Loucy (cell line): ENCODE results near the gene PLPP1.

ENCODE experiments used
- H2AFZ ChIP-seq: fragments of 200-600 bp; sonication (generic); 2 replicates; pipeline ENCODE4 v1.6.0; 2016; ENCODE audit warnings: antibody characterized with exemption, mild to moderate bottlenecking, low read length, moderate library complexity
- H3F3A ChIP-seq: fragments of 200-600 bp; 2 replicates; pipeline ENCODE4 v1.6.0; 2016; ENCODE audit warnings: antibody characterized with exemption, low read depth, mild to moderate bottlenecking
- H3K27me3 ChIP-seq: fragments of 200-600 bp; sonication (generic); 2 replicates; pipeline ENCODE4 v1.6.1; 2014; ENCODE audit warnings: low read length, mild to moderate bottlenecking; ENCODE audit not compliant: insufficient read depth, poor library complexity, severe bottlenecking
- H3K36me3 ChIP-seq: fragments of 200-600 bp; sonication (generic); 2 replicates; pipeline ENCODE4 v1.6.1; 2016; ENCODE audit warnings: low read length; ENCODE audit not compliant: insufficient read depth
- H3K4me1 ChIP-seq: fragments of 200-600 bp; sonication (generic); 2 replicates; pipeline ENCODE4 v1.5.1; 2014; ENCODE audit warnings: low read length, mild to moderate bottlenecking; ENCODE audit not compliant: insufficient read depth, poor library complexity, severe bottlenecking
- H3K4me2 ChIP-seq: fragments of 200-600 bp; sonication (generic); 2 replicates; pipeline ENCODE4 v1.6.0; 2014; ENCODE audit warnings: antibody characterized with exemption, low read length, low read depth, mild to moderate bottlenecking; ENCODE audit not compliant: poor library complexity, severe bottlenecking
- H3K4me3 ChIP-seq: fragments of 200-600 bp; sonication (generic); 2 replicates; pipeline ENCODE4 v1.5.1; 2014; ENCODE audit warnings: low read length, mild to moderate bottlenecking, mixed read lengths; ENCODE audit not compliant: poor library complexity, severe bottlenecking
- H3K79me2 ChIP-seq: fragments of 200-600 bp; sonication (generic); 2 replicates; pipeline ENCODE4 v1.6.1; 2014; ENCODE audit warnings: low read length; ENCODE audit not compliant: insufficient read depth
- H3K9ac ChIP-seq: fragments of 200-600 bp; sonication (generic); 2 replicates; pipeline ENCODE4 v1.6.0; 2014; ENCODE audit warnings: mild to moderate bottlenecking, low read depth, low read length, moderate library complexity; ENCODE audit not compliant: poor library complexity, severe bottlenecking
- H3K9me2 ChIP-seq: fragments of 200-600 bp; sonication (generic); replicated peaks from 2 replicates; pipeline ENCODE4 v1.6.1; 2016; ENCODE audit warnings: low read depth, low read length, mixed read lengths
- H3K9me3 ChIP-seq: fragments of 200-600 bp; sonication (generic); 2 replicates; pipeline ENCODE4 v1.6.1; 2014; ENCODE audit warnings: mild to moderate bottlenecking, antibody characterized with exemption, low read length, low read depth; ENCODE audit not compliant: insufficient read depth
- H4K20me1 ChIP-seq: fragments of 200-600 bp; sonication (generic); 2 replicates; pipeline ENCODE4 v1.6.0; 2014; ENCODE audit warnings: antibody characterized with exemption, low read length, mild to moderate bottlenecking; ENCODE audit not compliant: insufficient read depth, poor library complexity, severe bottlenecking
- EZH2phosphoT487 ChIP-seq: fragments of 200-600 bp; IDR thresholded peaks from 2 replicates; pipeline ENCODE4 v1.6.1; 2018; ENCODE audit warnings: antibody characterized with exemption, mild to moderate bottlenecking, moderate library complexity, borderline replicate concordance
- TF ChIP-seq, protein P1 (sequence below): fragments of 200-600 bp; sonication (generic); conservative IDR thresholded peaks from 2 replicates; pipeline ENCODE4 v1.5.1; 2014; ENCODE audit warnings: mild to moderate bottlenecking, antibody characterized with exemption, low read length

Gene PLPP1

GRCh38 chr5:55483885-55484284, 50.9 kb downstream of the PLPP1 start:
- no peaks in the 10 kb centered on the region for H3F3A ChIP-seq
- no peaks in the 10 kb centered on the region for H3K36me3 ChIP-seq
- no peak overlapping the region for H3K4me2 ChIP-seq
- no peaks in the 10 kb centered on the region for H3K79me2 ChIP-seq
- peaks cover 17% of the 10 kb centered on the region for H3K4me1 ChIP-seq
- no peaks in the 10 kb centered on the region for H4K20me1 ChIP-seq
- no peaks in the 10 kb centered on the region for H3K27me3 ChIP-seq
- no peak overlapping the region for H3K9ac ChIP-seq
- TF ChIP-seq, protein P1, sequence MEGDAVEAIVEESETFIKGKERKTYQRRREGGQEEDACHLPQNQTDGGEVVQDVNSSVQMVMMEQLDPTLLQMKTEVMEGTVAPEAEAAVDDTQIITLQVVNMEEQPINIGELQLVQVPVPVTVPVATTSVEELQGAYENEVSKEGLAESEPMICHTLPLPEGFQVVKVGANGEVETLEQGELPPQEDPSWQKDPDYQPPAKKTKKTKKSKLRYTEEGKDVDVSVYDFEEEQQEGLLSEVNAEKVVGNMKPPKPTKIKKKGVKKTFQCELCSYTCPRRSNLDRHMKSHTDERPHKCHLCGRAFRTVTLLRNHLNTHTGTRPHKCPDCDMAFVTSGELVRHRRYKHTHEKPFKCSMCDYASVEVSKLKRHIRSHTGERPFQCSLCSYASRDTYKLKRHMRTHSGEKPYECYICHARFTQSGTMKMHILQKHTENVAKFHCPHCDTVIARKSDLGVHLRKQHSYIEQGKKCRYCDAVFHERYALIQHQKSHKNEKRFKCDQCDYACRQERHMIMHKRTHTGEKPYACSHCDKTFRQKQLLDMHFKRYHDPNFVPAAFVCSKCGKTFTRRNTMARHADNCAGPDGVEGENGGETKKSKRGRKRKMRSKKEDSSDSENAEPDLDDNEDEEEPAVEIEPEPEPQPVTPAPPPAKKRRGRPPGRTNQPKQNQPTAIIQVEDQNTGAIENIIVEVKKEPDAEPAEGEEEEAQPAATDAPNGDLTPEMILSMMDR = no peak
- no peak for TF ChIP-seq EZH2phosphoT487
- H2AFZ ChIP-seq = no peak overlapping the region
- no peaks in the 10 kb centered on the region for H3K9me2 ChIP-seq
- no peaks in the 10 kb centered on the region for H3K9me3 ChIP-seq
- no peak overlapping the region for H3K4me3 ChIP-seq

DNA sequence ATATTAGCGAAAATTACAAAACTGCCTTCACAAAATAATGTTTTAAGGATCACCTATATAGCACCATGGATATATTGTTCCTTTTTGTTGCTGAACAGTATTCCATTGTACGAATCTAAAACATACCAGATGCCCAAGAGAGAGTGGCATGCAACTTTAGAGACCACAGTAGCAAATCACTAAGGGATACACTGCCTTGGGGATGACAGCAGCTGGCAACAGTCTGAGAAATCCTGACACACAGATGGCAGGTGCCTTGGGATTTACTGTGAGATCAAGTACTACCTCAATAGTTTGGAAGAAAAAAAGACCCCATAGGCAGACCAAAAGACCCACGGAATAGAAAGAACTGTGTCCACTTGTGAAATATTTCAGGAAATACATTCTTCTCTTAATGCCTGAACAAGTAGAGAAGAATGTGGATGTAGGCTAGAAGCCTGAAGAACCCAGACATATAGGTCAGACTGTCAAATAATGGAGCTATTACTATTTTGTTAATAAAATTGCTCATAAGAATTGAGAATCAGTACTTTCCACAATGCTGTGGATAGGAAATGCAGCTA, 53.4 kb downstream of the PLPP1 start:
- no peak overlapping the region for H2AFZ ChIP-seq
- no peaks in the 10 kb centered on the region for H3K27me3 ChIP-seq
- TF ChIP-seq, protein P1 = no peak
- no peak for TF ChIP-seq EZH2phosphoT487
- no peaks in the 10 kb centered on the region for H4K20me1 ChIP-seq
- no peaks in the 10 kb centered on the region for H3K9me3 ChIP-seq
- H3F3A ChIP-seq = no peaks in the 10 kb centered on the region
- no peak overlapping the region for H3K9ac ChIP-seq
- H3K4me1 ChIP-seq = peaks cover 17% of the 10 kb centered on the region
- peak overlapping the region; percentile 21 for H3K4me2 ChIP-seq
- no peak overlapping the region for H3K4me3 ChIP-seq
- H3K36me3 ChIP-seq = no peaks in the 10 kb centered on the region
- H3K9me2 ChIP-seq = no peaks in the 10 kb centered on the region
- no peaks in the 10 kb centered on the region for H3K79me2 ChIP-seq

GRCh38 chr5:55480781-55481180, 54.0 kb downstream of the PLPP1 start:
- no peak overlapping the region for H3K9ac ChIP-seq
- H3K9me2 ChIP-seq = no peaks in the 10 kb centered on the region
- H3K4me3 ChIP-seq = no peak overlapping the region
- H3K36me3 ChIP-seq = no peaks in the 10 kb centered on the region
- no peaks in the 10 kb centered on the region for H3K27me3 ChIP-seq
- H3K9me3 ChIP-seq = no peaks in the 10 kb centered on the region
- H3K4me2 ChIP-seq = peak overlapping the region; percentile 21
- no peaks in the 10 kb centered on the region for H3K79me2 ChIP-seq
- TF ChIP-seq, protein P1 = no peak
- no peaks in the 10 kb centered on the region for H4K20me1 ChIP-seq
- no peak overlapping the region for H2AFZ ChIP-seq
- peaks cover 17% of the 10 kb centered on the region for H3K4me1 ChIP-seq
- H3F3A ChIP-seq = no peaks in the 10 kb centered on the region
